Suppressor macrophage (primary cell): ENCODE data around the gene PPP2R3C.
"Not testable (repeated sequence)": the region's sequence is repeated elsewhere in the genome, so short reads cannot be mapped to it uniquely, and the experiment has no call there.

ENCODE experiments used
- DNase-seq, 4 experiments: peaks; one replicate each; pipeline ENCODE4 v3.0.0-alpha.2; 2020 to 2022
- total RNA-seq, 17 experiments: gene quantifications; one replicate each; lab custom pipeline; 2026; ENCODE audit warnings: mixed read lengths in 6 of 17, inconsistent platforms in 3 of 17; lab: John Stamatoyannopoulos, UW

The PPP2R3C gene
- 25.9 to 71.0 (median 38.2) reads per million in 17 experiments for total RNA-seq

GRCh38 chr14:35121887-35122695 lies at the start of gene PPP2R3C, which contains the start of gene PRORP:
Gene PPP2R3C, minus strand, starts transcription at chr14:35121990. Its CDS starts 31 bp downstream, at chr14:35121959.
Gene PRORP, plus strand, starts transcription at chr14:35122552. Its CDS starts 694 bp downstream, at chr14:35123246.
- peak; percentile 89 to 95 (median 92) for DNase-seq

DNA sequence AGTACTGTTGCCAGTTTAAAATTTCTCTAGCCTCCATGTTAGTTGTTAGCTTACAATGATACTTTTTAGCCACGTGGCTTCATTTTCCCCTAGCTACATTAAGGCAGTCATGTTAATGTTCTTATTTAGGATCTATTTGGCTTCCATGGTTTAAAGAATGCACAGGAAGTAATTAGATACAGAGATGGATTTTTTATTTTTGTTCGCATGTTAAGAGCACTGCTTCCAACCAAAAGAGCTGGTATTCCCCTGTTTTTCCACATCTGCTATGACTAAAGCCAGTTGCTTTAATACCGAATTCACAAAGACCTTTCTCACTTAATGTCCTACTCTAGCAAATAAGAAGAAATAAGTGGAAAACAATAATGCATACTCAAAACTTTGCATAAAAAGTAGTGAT lies 45.7 kb upstream of the PPP2R3C start:
- no peak for DNase-seq

GRCh38 chr14:35164849-35165248 lies 43.1 kb upstream of the PPP2R3C start:
- DNase-seq = no peak

GRCh38 chr14:35163384-35163783 lies 41.6 kb upstream of the PPP2R3C start:
- DNase-seq = no peak

DNA sequence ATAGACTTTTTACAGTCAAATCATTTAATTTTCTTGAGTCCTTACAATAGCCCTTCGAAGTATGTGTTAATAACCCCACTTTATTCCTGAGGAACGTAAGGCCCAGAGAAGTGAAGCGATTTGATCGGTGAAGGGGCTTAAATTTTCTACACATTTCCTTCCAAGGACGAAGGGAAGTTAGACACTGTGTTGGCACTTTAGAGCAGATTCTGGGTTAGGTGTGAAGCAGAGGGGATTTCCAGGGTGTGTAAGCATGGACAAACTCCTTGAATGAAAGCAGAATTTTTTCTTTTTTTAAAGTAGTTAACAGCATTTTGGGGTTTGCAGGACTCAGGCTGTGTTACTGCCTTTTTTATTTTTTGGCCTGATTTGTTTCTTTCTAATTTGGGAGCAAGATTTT lies 39.4 kb upstream of the PPP2R3C start:
- no peak for DNase-seq

GRCh38 chr14:35159742-35160409 lies 38.1 kb upstream of the PPP2R3C start:
- DNase-seq = peak in 1 of 4 experiments; percentile 6

GRCh38 chr14:35158951-35159653 lies 37.3 kb upstream of the PPP2R3C start:
- no peak for DNase-seq

GRCh38 chr14:35158491-35158890 lies 36.7 kb upstream of the PPP2R3C start:
- no peak for DNase-seq

GRCh38 chr14:35155962-35156361 lies 34.2 kb upstream of the PPP2R3C start:
- DNase-seq = peak; percentile 49 to 75 (median 66)

DNA sequence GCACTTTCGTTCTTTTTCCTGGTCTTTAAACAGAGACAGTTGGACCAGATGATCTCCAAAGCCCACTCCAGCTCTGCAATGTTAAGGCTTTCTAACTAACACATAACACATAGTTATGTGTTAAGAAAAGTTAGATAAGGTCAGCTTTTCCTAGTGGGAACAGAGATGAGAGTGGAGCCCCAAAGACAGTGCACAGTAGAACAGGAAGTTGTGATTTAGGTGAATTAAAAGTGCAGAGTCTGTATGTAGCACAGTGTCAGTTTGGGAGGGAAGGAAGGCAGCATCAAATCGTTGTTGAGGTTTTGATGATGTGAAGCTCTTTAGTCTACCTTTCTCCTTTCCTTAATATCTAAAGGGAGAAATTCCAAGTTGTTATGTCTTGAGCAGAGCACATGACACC lies 32.2 kb upstream of the PPP2R3C start:
- DNase-seq = no peak

DNA sequence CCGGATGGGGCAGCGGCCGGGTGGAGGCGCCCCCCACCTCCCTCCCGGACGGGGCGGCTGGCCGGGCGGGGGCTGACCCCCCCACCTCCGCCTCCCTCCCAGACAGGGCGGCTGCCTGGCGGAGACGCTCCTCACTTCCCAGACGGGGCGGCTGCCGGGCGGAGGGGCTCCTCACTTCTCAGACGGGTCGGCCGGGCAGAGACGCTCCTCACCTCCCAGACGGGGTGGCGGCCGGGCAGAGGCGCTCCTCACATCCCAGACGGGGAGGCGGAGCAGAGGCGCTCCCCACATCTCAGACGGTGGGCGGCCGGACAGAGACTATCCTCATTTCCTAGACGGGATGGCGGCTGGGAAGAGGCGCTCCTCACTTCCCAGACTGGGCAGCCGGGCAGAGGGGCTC lies 30.7 kb upstream of the PPP2R3C start:
- not testable (repeated sequence) for DNase-seq

GRCh38 chr14:35149239-35149638 lies 27.4 kb upstream of the PPP2R3C start:
- no peak for DNase-seq

DNA sequence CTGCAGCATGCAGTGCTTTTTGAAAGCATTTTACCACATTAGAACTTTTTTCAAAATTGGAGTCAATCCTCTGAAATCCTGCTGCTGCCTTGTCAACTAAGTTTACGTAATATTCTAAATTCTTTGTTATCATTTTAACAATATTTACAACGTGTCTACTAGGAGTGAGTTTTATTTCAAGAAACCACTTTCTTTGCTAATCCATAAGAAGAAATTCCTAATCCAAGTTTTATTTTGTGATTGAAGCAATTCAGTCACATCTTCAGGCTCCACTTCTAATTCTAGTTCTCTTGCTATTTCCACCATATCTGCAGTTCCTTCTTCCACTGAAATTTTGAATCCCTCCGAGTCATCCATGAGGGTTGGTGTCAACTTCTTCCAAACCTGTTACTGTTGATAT lies 25.9 kb upstream of the PPP2R3C start:
- DNase-seq = no peak

- no peak for DNase-seq
These were observed 25.4 kb upstream of the PPP2R3C start for GRCh38 chr14:35147186-35147585.

DNA sequence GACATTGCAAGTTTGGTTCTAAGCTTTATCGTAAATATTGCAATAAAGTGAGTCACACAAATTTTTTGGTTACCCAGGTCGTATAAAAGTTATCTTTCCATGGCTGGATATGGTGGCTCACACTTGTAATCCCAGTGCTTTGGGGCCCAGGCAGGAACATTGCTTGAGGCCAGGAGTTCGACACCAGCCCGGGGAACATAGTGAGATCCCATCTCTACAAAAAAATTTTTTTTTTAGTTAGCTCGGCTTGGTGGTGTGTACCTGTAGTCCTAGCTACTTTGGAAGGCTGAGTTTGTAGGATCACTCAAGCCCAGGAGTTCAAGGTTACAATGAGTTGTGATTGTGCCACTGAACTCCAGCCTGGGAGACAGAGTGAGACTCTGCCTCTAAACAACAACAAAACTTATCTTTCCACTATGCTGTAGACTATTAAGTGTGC lies 24.9 kb upstream of the PPP2R3C start:
- DNase-seq = no peak

GRCh38 chr14:35144029-35144428 lies 22.2 kb upstream of the PPP2R3C start:
- DNase-seq = no peak

DNA sequence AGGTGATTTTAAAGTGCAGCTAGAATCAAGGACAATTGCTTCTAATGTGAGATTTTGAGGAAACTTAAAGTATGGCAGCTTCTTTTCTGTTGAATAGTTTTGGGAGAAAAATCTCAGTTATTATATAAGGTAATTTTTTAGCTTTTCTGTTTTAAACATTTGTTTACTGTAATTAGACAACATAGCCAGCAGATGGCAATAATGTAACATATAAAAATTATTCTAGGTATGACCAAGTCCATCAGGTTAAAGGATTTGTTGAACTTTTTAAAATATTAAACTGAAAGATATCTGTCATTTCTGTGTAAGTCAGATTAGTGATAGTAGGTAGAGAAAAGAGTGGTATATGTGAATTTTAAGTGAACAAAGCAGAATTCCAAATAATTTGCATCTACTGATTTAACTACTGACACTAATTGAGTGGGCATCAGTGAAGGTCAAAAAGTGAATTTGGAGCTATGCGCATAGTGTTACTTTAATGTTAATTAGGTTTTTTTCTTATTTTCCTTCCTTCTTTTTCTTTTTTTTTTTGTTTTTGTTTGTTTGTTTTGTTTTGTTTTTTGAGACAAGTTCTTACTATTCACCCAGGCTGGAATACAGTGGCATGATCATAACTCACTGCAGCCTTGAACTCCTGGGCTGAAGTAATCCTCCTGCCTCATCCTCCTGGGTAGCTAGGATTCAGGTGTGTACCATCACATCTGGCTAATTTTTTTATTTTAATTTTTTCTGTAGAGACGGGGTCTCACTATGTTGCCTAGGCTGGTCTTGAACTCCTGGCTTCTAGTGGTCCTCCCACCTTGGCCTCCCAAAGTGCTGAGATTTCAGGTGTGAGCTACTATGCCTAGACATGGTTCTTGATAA lies 19.2 kb upstream of the PPP2R3C start:
- DNase-seq = peak in 3 of 4 experiments; percentile 19 to 59 (median 52)

GRCh38 chr14:35138585-35138984 lies 16.8 kb upstream of the PPP2R3C start:
- no peak for DNase-seq

- DNase-seq = peak in 1 of 4 experiments; percentile 8
These were observed 12.7 kb upstream of the PPP2R3C start for GRCh38 chr14:35134329-35135123.

DNA sequence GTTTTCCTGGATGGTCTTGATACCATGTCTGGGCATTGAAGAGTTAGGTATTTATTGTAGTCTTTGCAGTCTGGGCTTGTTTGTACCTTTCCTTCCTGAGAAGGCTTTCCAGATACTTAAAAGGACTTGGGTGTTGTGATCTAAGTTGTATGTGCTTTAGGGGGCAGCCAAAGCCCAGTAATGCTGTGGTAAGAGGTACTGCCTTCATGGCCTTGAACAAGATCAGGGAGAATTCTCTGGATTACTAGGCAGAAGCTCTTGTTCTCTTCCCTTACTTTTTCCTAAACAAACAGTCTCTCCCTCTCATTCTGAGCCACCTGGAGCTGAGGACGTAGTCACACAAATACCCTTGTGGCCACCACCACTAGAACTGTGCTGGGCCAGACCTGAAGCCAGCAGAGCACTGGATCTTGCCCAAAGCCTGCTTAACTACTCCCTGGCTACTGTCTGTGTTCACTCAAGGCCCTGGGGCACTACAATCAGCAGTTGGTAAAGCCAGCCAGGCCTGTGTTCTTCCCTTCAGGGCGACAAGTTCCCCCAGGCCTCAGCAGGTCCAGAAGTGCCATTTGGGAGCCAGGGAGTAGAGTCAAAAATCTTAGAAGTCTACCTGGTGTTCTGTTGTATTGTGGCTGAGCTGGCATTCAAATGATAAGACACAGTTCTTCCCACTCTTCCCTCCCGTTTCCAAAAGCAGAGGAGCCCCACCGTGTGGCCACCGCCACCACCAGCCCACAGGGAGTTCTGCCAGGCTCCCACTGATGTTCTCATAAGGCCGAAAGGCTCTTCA lies 11.9 kb upstream of the PPP2R3C start:
- no peak for DNase-seq
